Heart left ventricle (tissue), 16 donors: ENCODE measurements around the gene LMBR1. TPM values are rescaled to one million over a fixed set of nuclear protein-coding genes. Genes with fewer than 3 reads are reported as not detected.
A peak's percentile ranks its signal among the peaks of the same experiment; 100 is the strongest.

ENCODE experiments used
- ATAC-seq, 4 donors: fragments of 200-7000 bp; cut with Tn5 transposase; one replicate each; pipeline ENCODE4 v1.9.1; 2020 to 2022; ENCODE audit warnings: moderate library complexity in 4 of 4, mild to moderate bottlenecking in 3 of 4, moderate number of reproducible peaks in 1 of 4
- DNase-seq, 5 donors: peaks; one replicate each; pipeline ENCODE4 v3.0.0-alpha.2; 2020
- H3K27ac ChIP-seq, 12 donors: fragments of 200-600 bp; sonication (generic) in 4 of 12; one replicate each; pipeline versions ENCODE4 v1.5.0 to v1.8.0; 2016 to 2022; ENCODE audit warnings: mild to moderate bottlenecking in 2 of 12
- H3K27me3 ChIP-seq, 9 donors: fragments of 200-600 bp; sonication (generic) in 2 of 9; one replicate each; pipeline versions ENCODE4 v1.5.1 to v1.8.0; 2016 to 2022; ENCODE audit warnings: mild to moderate bottlenecking in 3 of 9
- H3K36me3 ChIP-seq, 9 donors: fragments of 200-600 bp; sonication (generic) in 2 of 9; one replicate each; pipeline versions ENCODE4 v1.5.0 to v1.8.0; 2018 to 2022; ENCODE audit warnings: mild to moderate bottlenecking in 2 of 9
- H3K4me1 ChIP-seq, 12 donors: fragments of 200-600 bp; sonication (generic) in 4 of 12; one replicate each; pipeline versions ENCODE4 v1.5.0 to v1.8.0; 2016 to 2022; ENCODE audit warnings: mild to moderate bottlenecking in 3 of 12
- H3K4me3 ChIP-seq, 12 donors: fragments of 200-600 bp; sonication (generic) in 4 of 12; one replicate each; pipeline versions ENCODE4 v1.5.0 to v1.8.0; 2017 to 2022; ENCODE audit warnings: mild to moderate bottlenecking in 9 of 12, moderate library complexity in 4 of 12
- H3K9me3 ChIP-seq, 12 donors: fragments of 200-600 bp; sonication (generic) in 4 of 12; one replicate each; pipeline versions ENCODE4 v1.5.0 to v1.8.0; 2016 to 2022; ENCODE audit warnings: mild to moderate bottlenecking in 1 of 12
- POLR2A ChIP-seq, 2 donors: fragments of 450-650 bp; IDR thresholded peaks; one replicate each; pipeline ENCODE4 v1.6.1; 2017; ENCODE audit warnings: antibody characterized with exemption in 2 of 2, mild to moderate bottlenecking in 2 of 2, moderate library complexity in 2 of 2
- WGBS, 4 donors: extraction: QIAGEN DNeasy Blood & Tissue Kit in 2 of 4; methylation state at CpG; one replicate each; pipeline versions ENCODE4 v1.1.5 to v1.1.7; 2013 to 2018; 5-methylcytosine and 5-hydroxymethylcytosine counted together
- intact Hi-C, 10 donors: fragments of 100-400 bp; cut with DNase I; formaldehyde crosslinking; loops; one replicate each; pipeline versions ENCODE4 v1.11.1 to v1.14.2; 2022
- polyA plus RNA-seq, 2 donors: library from polyadenylated mRNA; stranded (reverse); fragments of 200-250 nt; gene quantifications; one replicate each; pipeline ENCODE4 v1.2.3, GENCODE V29; 2013
- total RNA-seq, 9 donors: library from RNA; depleted of rRNA in 2 of 9; stranded (reverse); fragments of >200 nt in 2 of 9; fragmentation: NEBNext Ultra II Directional in 3 of 9; extraction: Animal tissue kit (Norgen Biotek cat#: 25700) in 3 of 9; gene quantifications; one replicate each; pipeline versions ENCODE4 v1.1.0 to v1.2.4, GENCODE V29; 2016 to 2023
- TF ChIP-seq, protein P1 (sequence below), 12 donors: fragments of 200-600 bp; sonication (generic) in 4 of 12; IDR thresholded peaks; one replicate each; pipeline versions ENCODE4 v1.5.0 to v1.8.0; 2018 to 2022; ENCODE audit warnings: antibody characterized with exemption in 12 of 12, mild to moderate bottlenecking in 5 of 12
- donor health status: ischemic (EF 13 %, LVEDD 7.1; RV severe dilation, severe dysfunction).
- donor health status: healthy with polysubstance abuse.
- donor health status: DM: no; HTN: yes; CAD: no.
- donor health status: DM: no; HTN: no; CAD: no.
- donor health status: ischemic (EF 25% LVEDD 6.9; RV normal size, moderate dysfunction).
- donor health status: ischemic (EF 25% LVEDD 5.7; RV mildly dilated, moderate dysfunction).
- donor health status: healthy.
- donor health status: DM: yes; HTN: yes; CAD: no.
- donor health status: ischemic (EF 35%, LVEDD 5.7; RV mildly dilated, moderate dysfunction).
- donor health status: nonischemic (EF 11% LVEDD 7.7; RV severe dilation, severe dysfunction).
- donor health status: DM: yes; HTN: yes; CAD: no.
- donor health status: PGD.
- donor health status: ischemic (EF 29% LVEDD 5.4; RV normal size, mild dysfunction).
- donor health status: nonischemic (EF 23%, LVEDD 6.1; RV moderate dilation, normal function).

Gene LMBR1
- total and polyA plus RNA-seq, 11 donors = 5.8 to 51.9 (median 37.1) TPM

DNA sequence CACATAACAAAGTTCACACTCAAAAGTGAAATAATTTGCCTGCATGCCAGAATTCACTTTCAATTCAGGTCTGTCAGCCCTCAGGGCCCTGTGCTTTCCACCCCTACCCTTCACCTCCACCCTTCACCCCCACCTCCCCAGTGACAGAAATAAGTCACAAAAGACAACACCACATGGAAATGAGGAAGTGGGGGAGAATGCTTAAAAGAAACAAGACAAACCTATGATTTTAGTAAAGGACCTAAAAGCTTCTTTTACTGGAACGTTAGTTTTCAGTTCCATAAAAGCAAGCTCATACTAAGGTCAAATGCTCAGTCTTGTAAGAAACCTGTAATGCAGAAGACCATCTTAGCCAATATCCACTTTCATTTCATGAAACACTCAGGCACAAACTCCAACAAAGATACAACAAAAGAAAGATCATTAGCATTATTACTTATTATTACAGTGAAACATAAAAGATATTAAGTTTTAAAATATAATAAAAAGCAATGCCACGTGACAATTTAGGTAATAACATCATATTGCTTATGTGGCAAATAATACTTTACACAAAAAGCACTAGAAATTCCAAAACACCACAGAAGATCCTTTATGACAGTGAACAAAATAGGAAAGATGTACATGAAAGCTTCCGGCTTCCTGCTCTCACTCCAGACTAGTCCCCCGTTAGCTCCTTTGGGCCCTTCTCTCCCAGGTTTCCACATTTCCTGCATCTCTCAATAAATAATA lies 112.1 kb downstream of the LMBR1 start:
- H3K27ac ChIP-seq = no peak overlapping the region
- 88 to 93% (median 90%) methylated on average over 4 of the region's 4 CpGs for WGBS, 4 donors

DNA sequence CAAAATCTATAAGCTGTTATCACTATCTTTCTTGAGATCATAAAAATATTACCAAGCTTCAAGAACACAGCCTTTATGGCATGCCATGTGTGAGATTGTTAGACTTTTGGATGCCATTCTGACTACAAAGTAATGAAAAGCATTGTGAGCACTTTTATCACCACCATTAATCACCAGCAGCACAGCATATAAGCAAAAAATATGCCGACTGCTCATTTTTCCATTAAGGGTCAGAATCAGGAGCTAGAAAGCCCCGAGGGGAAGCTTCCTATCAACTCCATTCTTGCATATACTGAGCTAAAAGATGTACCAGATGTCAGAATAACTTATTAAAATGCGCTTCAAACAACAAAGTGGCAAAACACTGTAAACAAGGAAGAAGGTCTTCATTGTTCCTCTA lies 114.3 kb downstream of the LMBR1 start:
- 59 to 78% (median 74%) methylated on average over 3 of the region's 3 CpGs for WGBS, 4 donors
- no peak for ATAC-seq
- Histone ChIP-seq H3K27me3 (no peaks in the 10 kb centered on the region), H3K4me1 (no peaks in the 10 kb centered on the region), H3K4me3 (no peak overlapping the region), H3K9me3 (peaks cover 0 to 4% (median 0%) of the 10 kb centered on the region in 12 donors), H3K36me3 (peaks cover 0 to 3% (median 0%) of the 10 kb centered on the region in 9 donors), H3K27ac (no peak overlapping the region)
- no peak for DNase-seq
- intact Hi-C loops = no loop called here
- TF ChIP-seq, protein P1, sequence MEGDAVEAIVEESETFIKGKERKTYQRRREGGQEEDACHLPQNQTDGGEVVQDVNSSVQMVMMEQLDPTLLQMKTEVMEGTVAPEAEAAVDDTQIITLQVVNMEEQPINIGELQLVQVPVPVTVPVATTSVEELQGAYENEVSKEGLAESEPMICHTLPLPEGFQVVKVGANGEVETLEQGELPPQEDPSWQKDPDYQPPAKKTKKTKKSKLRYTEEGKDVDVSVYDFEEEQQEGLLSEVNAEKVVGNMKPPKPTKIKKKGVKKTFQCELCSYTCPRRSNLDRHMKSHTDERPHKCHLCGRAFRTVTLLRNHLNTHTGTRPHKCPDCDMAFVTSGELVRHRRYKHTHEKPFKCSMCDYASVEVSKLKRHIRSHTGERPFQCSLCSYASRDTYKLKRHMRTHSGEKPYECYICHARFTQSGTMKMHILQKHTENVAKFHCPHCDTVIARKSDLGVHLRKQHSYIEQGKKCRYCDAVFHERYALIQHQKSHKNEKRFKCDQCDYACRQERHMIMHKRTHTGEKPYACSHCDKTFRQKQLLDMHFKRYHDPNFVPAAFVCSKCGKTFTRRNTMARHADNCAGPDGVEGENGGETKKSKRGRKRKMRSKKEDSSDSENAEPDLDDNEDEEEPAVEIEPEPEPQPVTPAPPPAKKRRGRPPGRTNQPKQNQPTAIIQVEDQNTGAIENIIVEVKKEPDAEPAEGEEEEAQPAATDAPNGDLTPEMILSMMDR (IDR thresholded peaks at IDR 0.05) = no peak
- no peak for TF ChIP-seq POLR2A (IDR thresholded peaks at IDR 0.05)

More for the DNA sequence above, 112.1 kb downstream of the LMBR1 start:
- peaks cover 0 to 5% (median 0%) of the 10 kb centered on the region in 9 donors for H3K36me3 ChIP-seq
- H3K9me3 ChIP-seq = no peaks in the 10 kb centered on the region
- H3K4me3 ChIP-seq = no peak overlapping the region
- H3K4me1 ChIP-seq = no peaks in the 10 kb centered on the region
- no peak for DNase-seq
- intact Hi-C loops = no loop called here
- TF ChIP-seq, protein P1 (IDR thresholded peaks at IDR 0.05) = no peak
- no peaks in the 10 kb centered on the region for H3K27me3 ChIP-seq
- no peak for ATAC-seq

DNA sequence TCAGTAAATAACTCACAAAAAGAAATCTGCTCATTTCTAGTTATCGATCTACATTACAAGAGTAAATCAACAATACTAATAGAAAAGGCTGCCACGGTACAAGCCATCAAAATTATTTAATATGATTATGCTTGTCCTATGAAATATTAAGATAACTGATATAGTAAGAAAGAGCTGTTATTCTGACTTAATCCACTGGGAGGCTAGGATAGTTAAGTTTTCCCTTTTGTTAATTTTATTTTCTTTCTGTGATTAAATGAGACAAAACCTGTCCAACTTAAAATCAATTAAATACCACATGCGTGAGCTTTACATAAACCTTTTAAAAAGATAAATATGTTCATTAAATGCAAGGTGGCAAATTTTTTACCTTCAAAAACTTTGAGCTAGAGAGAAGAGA lies 114.8 kb downstream of the LMBR1 start:
- TF ChIP-seq, protein P1 (IDR thresholded peaks at IDR 0.05) = peak in 2 of 12 donors; percentile 10 to 15
- no peak for TF ChIP-seq POLR2A (IDR thresholded peaks at IDR 0.05)
- peaks cover 0 to 3% (median 0%) of the 10 kb centered on the region in 9 donors for H3K36me3 ChIP-seq
- no peak overlapping the region for H3K27ac ChIP-seq
- H3K4me1 ChIP-seq = no peaks in the 10 kb centered on the region
- DNase-seq (no peak), ATAC-seq (no peak)
- H3K27me3 ChIP-seq = no peaks in the 10 kb centered on the region
- intact Hi-C loops = no loop called here
- H3K9me3 ChIP-seq = peaks cover 0 to 8% (median 0%) of the 10 kb centered on the region in 12 donors
- WGBS, 4 donors = 97 to 98% (median 97%) methylated on average over 3 of the region's 3 CpGs
- no peak overlapping the region for H3K4me3 ChIP-seq

DNA sequence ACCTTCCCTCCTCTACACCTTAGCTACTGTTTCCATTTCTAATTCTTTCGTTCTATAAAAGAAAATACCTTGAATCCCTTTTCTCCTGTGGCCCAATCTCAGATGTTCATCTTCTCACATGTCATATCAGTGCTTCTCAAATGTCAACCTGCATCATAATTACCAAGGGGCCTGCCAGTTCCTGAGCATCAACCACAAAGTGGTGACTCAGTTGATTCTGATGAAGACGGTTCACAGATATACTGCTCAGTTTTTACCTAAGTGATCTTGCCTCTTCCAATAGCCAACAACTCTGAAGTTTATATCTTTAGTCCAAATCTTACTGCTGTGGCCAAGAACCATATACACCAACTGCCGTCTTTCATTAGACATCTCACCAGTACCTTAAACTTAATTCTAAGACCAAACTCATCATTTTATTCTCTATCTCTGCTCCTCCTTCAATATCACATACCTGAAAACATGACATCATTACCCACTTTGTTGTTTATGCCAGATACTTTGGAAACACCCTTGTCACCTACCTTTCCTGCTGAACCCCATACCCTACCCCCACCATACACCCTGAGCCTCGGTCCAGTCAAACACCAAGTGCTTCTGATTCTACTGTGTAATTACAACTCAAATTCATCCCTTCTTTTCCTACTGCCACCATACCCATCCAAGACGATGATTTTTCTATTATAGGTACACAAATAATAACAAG lies 115.5 kb downstream of the LMBR1 start:
- Histone ChIP-seq H3K27ac (no peak overlapping the region), H3K4me3 (no peak overlapping the region), H3K9me3 (peaks cover 0 to 12% (median 0%) of the 10 kb centered on the region in 12 donors), H3K4me1 (no peaks in the 10 kb centered on the region), H3K27me3 (no peaks in the 10 kb centered on the region), H3K36me3 (peaks cover 0 to 3% (median 0%) of the 10 kb centered on the region in 9 donors)
- WGBS, 4 donors = 95 to 98% (median 96%) methylated on average over 5 of the region's 5 CpGs
- TF ChIP-seq, protein P1 (IDR thresholded peaks at IDR 0.05) = no peak
- TF ChIP-seq POLR2A (IDR thresholded peaks at IDR 0.05) = no peak
- intact Hi-C loops = no loop called here
- DNase-seq (no peak), ATAC-seq (no peak)
